Endodermal cell (in vitro differentiated cells): ENCODE measurements around the gene TTYH2. TPM values are rescaled to one million over a fixed set of nuclear protein-coding genes. Genes with fewer than 3 reads are reported as not detected.
"Not testable (repeated sequence)": the region's sequence is repeated elsewhere in the genome, so short reads cannot be mapped to it uniquely, and the experiment has no call there.

ENCODE experiments used
- DNase-seq: peaks from one replicate; pipeline ENCODE4 v3.0.0-alpha.2; 2017
- H3K27ac ChIP-seq: 2 replicates; pipeline ENCODE4 v1.5.1; 2013; ENCODE audit warnings: mild to moderate bottlenecking, low read depth, low read length, moderate library complexity
- H3K27me3 ChIP-seq: 2 replicates; pipeline ENCODE4 v1.6.1; 2013; ENCODE audit warnings: mild to moderate bottlenecking, low read length, moderate library complexity; ENCODE audit not compliant: insufficient read depth, control insufficient read depth, poor library complexity, severe bottlenecking
- H3K36me3 ChIP-seq: 2 replicates; pipeline ENCODE4 v1.7.0; 2013; ENCODE audit warnings: mild to moderate bottlenecking, low read length, moderate library complexity; ENCODE audit not compliant: control insufficient read depth, insufficient read depth
- H3K4me1 ChIP-seq: one replicate; pipeline ENCODE4 v1.7.0; 2013; ENCODE audit warnings: low read length; ENCODE audit not compliant: control insufficient read depth, insufficient read depth
- H3K4me3 ChIP-seq: 2 replicates; pipeline ENCODE4 v1.5.1; 2013; ENCODE audit warnings: mild to moderate bottlenecking, low read length, moderate library complexity
- H3K9ac ChIP-seq: 2 replicates; pipeline ENCODE4 v1.6.1; 2013; ENCODE audit warnings: mild to moderate bottlenecking, low read length, moderate library complexity; ENCODE audit not compliant: poor library complexity, severe bottlenecking; ENCODE audit errors: extremely low read depth
- H3K9me3 ChIP-seq: 2 replicates; pipeline ENCODE4 v1.6.1; 2013; ENCODE audit warnings: mild to moderate bottlenecking, low read length, moderate library complexity; ENCODE audit not compliant: control insufficient read depth
- H3K27ac Mint-ChIP-seq: 2 replicates; pipeline ENCODE4 v1.8.0; 2020; ENCODE audit warnings: mixed read lengths
- H3K27me3 Mint-ChIP-seq: 2 replicates; pipeline ENCODE4 v1.8.0; 2021; ENCODE audit warnings: mild to moderate bottlenecking, mixed read lengths; ENCODE audit not compliant: insufficient read depth
- H3K36me3 Mint-ChIP-seq: 2 replicates; pipeline ENCODE4 v1.8.0; 2020; ENCODE audit warnings: low read depth, mixed read lengths
- H3K4me1 Mint-ChIP-seq: 2 replicates; pipeline ENCODE4 v1.8.0; 2020; ENCODE audit warnings: mixed read lengths
- H3K4me3 Mint-ChIP-seq: 2 replicates; pipeline ENCODE4 v1.8.0; 2020; ENCODE audit warnings: mild to moderate bottlenecking, moderate library complexity, mixed read lengths
- H3K9me3 Mint-ChIP-seq: 2 replicates; pipeline ENCODE4 v1.8.0; 2020; ENCODE audit warnings: mild to moderate bottlenecking, mixed read lengths
- WGBS, 2 experiments: methylation state at CpG; one replicate each; pipeline versions ENCODE4 v1.1.5 to v1.1.7; 2013; ENCODE audit warnings: missing lambda C conversion rate in 2 of 2, mixed read lengths in 1 of 2; ENCODE audit not compliant: insufficient coverage in 1 of 2, insufficient read length in 1 of 2; 5-methylcytosine and 5-hydroxymethylcytosine counted together
- total RNA-seq, 2 donors: library from RNA; stranded (reverse); fragmentation: NEBNext Ultra II Directional in 1 of 2; extraction: Animal tissue kit (Norgen Biotek cat#: 25700) in 1 of 2; gene quantifications; 2 replicates in 1 of 2; 3 replicates in 1 of 2; pipeline ENCODE4 v1.2.1, GENCODE V29; 2021
- TF ChIP-seq, protein P1 (sequence below): fragments of 200-600 bp; sonication (generic); conservative IDR thresholded peaks from 2 replicates; pipeline ENCODE4 v1.5.0; 2021; ENCODE audit warnings: antibody characterized with exemption, mild to moderate bottlenecking

TTYH2 gene
- total RNA-seq, 2 donors from 2014 or later: 1.2 to 1.6 TPM

DNA sequence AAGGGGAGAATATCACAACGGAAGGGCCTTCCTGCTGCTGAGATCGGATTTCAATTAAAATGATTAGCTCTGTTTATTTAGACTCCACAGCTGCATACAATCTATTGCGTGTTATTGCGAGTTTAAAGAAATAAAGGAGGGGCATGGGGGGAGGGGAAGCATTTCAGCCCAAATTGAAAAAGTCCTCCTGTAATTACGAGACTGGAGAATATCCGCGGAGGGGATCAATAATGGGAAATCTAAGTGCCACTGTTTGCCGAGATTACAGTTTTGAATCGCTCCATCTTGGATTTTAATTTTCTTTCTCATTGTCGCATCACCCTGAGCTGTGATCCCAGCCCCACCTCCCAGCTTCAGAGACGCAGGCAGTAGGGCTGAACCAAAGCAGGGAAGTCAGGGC, 25.6 kb upstream of the TTYH2 start:
- Histone ChIP-seq H3K27ac (no peak overlapping the region), H3K4me1 (no peaks in the 10 kb centered on the region), H3K9ac (no peak overlapping the region), H3K27me3 (no peaks in the 10 kb centered on the region), H3K4me3 (no peak overlapping the region), H3K9me3 (no peaks in the 10 kb centered on the region), H3K36me3 (no peaks in the 10 kb centered on the region)
- Mint-ChIP-seq H3K4me1 (peaks cover 12% of the 10 kb centered on the region), H3K27ac (no peak overlapping the region), H3K27me3 (peaks cover 4% of the 10 kb centered on the region), H3K9me3 (peaks cover 2% of the 10 kb centered on the region), H3K36me3 (no peaks in the 10 kb centered on the region), H3K4me3 (no peak overlapping the region)
- no peak for DNase-seq
- TF ChIP-seq, protein P1, sequence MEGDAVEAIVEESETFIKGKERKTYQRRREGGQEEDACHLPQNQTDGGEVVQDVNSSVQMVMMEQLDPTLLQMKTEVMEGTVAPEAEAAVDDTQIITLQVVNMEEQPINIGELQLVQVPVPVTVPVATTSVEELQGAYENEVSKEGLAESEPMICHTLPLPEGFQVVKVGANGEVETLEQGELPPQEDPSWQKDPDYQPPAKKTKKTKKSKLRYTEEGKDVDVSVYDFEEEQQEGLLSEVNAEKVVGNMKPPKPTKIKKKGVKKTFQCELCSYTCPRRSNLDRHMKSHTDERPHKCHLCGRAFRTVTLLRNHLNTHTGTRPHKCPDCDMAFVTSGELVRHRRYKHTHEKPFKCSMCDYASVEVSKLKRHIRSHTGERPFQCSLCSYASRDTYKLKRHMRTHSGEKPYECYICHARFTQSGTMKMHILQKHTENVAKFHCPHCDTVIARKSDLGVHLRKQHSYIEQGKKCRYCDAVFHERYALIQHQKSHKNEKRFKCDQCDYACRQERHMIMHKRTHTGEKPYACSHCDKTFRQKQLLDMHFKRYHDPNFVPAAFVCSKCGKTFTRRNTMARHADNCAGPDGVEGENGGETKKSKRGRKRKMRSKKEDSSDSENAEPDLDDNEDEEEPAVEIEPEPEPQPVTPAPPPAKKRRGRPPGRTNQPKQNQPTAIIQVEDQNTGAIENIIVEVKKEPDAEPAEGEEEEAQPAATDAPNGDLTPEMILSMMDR: no peak
- WGBS, 2 experiments: 78 to 84% methylated on average over 9 to 11 of the region's 11 CpGs

DNA sequence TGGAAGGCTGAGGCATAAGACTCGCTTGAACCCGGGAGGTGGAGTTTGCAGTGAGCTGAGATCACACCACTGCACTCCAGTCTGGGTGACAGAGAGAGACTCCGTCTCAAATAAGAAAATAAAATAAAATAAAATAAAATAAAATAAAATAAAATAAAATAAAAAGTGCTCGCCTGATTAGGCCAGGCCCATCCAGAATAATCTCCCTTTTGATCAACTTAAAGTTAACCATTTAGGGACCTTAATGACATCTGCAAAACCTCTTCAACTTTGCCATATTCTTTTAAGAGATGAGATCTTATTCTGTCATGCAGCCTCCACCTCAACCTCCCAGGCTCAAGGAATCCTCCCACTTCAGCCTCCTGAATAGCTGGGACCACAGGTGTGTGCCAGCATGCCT, 24.7 kb upstream of the TTYH2 start:
- not testable (repeated sequence) for H3K9me3 ChIP-seq, H3K27me3 Mint-ChIP-seq, H3K36me3 Mint-ChIP-seq, H3K36me3 ChIP-seq, H3K4me3 Mint-ChIP-seq, H3K27ac ChIP-seq, H3K27me3 ChIP-seq, H3K4me1 ChIP-seq, H3K9me3 Mint-ChIP-seq, DNase-seq, H3K27ac Mint-ChIP-seq, H3K9ac ChIP-seq, H3K4me3 ChIP-seq
- WGBS, 2 experiments: 95% methylated on average over 3 of the region's 4 CpGs; no CpG with 5 or more reads in 1 of the 2 experiments
- H3K4me1 Mint-ChIP-seq: peaks cover 12% of the 10 kb centered on the region

DNA sequence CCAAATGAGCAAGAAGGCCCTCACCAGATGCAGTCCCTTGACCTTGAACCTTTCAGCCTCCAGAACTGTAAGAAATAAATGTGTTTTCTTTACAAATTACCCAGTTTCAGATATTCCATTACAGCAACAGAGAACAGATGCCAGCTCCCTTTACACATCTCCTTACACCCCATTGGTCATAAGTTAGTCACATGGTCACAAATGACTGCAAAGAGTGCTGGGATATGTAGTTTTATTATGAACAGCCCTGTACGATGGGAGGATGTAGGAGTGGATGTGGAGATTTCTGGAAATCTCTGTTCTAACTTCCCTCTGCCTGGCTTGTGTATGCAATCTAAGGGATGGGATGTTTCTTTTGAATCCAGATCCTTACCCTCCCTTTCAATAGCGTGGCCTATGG, 23.2 kb upstream of the TTYH2 start:
- TF ChIP-seq, protein P1: no peak
- H3K9me3 Mint-ChIP-seq: no peaks in the 10 kb centered on the region
- H3K36me3 ChIP-seq: no peaks in the 10 kb centered on the region

DNA sequence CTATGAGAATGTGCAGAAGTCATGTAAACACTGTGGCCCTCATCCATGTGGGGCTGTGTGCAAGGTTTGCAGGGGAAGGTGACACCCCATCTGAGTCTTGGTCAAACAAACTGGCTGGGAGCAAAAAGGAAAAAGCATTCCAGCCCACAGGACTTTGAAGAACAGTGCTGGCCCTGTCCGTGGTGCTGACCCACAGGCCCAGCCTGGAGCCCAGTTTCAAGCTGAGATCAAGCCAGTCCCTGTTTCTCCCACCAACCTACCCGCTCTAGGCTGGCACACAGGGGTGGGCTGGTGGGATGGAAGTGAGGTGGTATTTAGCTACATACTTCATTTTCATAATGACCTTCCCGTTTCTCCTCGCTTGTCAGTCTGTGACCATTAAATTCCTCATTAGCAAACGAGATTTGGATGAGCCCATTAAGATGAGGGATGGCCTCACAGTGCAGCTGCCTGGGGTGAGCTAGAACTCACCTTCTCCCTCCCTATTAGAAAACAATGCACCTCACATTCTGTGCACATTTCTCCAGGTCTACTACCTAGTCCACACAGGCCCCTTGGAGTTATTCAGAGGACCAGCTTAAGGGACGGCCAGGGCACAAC, 22.5 kb upstream of the TTYH2 start:
- no peak overlapping the region for H3K9ac ChIP-seq
- no peaks in the 10 kb centered on the region for H3K4me1 ChIP-seq
- Mint-ChIP-seq H3K27me3 (peaks cover 13% of the 10 kb centered on the region), H3K27ac (no peak overlapping the region), H3K4me3 (no peak overlapping the region), H3K4me1 (peaks cover 12% of the 10 kb centered on the region), H3K36me3 (no peaks in the 10 kb centered on the region), H3K9me3 (no peaks in the 10 kb centered on the region)
- H3K9me3 ChIP-seq: no peaks in the 10 kb centered on the region
- no peaks in the 10 kb centered on the region for H3K36me3 ChIP-seq
- H3K27me3 ChIP-seq: no peaks in the 10 kb centered on the region
- WGBS, 2 experiments: 66 to 86% methylated on average over 4 to 5 of the region's 6 CpGs
- TF ChIP-seq, protein P1: no peak
- DNase-seq: peak; percentile 93
- H3K4me3 ChIP-seq: no peak overlapping the region
- H3K27ac ChIP-seq: no peak overlapping the region

More for the DNA sequence above, 23.2 kb upstream of the TTYH2 start:
- Histone ChIP-seq H3K9me3 (no peaks in the 10 kb centered on the region), H3K27me3 (no peaks in the 10 kb centered on the region), H3K4me3 (no peak overlapping the region), H3K9ac (no peak overlapping the region), H3K27ac (no peak overlapping the region), H3K4me1 (no peaks in the 10 kb centered on the region)
- peaks cover 12% of the 10 kb centered on the region for H3K4me1 Mint-ChIP-seq
- H3K36me3 Mint-ChIP-seq: no peaks in the 10 kb centered on the region
- peak; percentile 52 for DNase-seq
- no peak overlapping the region for H3K27ac Mint-ChIP-seq
- H3K4me3 Mint-ChIP-seq: no peak overlapping the region
- H3K27me3 Mint-ChIP-seq: peaks cover 7% of the 10 kb centered on the region
- WGBS, 2 experiments: 70 to 73% methylated on average over 1 to 2 of the region's 2 CpGs
